Daoy (cell line): Measurements from ENCODE around the gene G6PC3. TPM values are rescaled to one million over a fixed set of nuclear protein-coding genes. Genes with fewer than 3 reads are reported as not detected.
"Not testable (repeated sequence)": the region's sequence is repeated elsewhere in the genome, so short reads cannot be mapped to it uniquely, and the experiment has no call there.

Experiments used
- DNase-seq: peaks from one replicate; pipeline ENCODE4 v3.0.0-alpha.2; 2015; ENCODE audit warnings: low read depth
- total RNA-seq: library from RNA; depleted of rRNA; stranded (reverse); fragments of >200 nt; shearing (Covaris generic); gene quantifications from 2 replicates; pipeline ENCODE4 v1.2.3, GENCODE V29; 2014

Gene G6PC3
- total RNA-seq, 1 experiment from 2014 or later = 22.6 TPM

GRCh38 chr17:44105941-44106340, 35.4 kb downstream of the G6PC3 start:
- no peak for DNase-seq

- DNase-seq = no peak
Observed at GRCh38 chr17:44106801-44107200, 36.3 kb downstream of the G6PC3 start.

- DNase-seq = peak; percentile 90
Observed at GRCh38 chr17:44108440-44109311, 38.1 kb downstream of the G6PC3 start.

- no peak for DNase-seq
Observed at GRCh38 chr17:44109312-44109630, 38.7 kb downstream of the G6PC3 start.

GRCh38 chr17:44110011-44110686, 39.6 kb downstream of the G6PC3 start:
- no peak for DNase-seq

- peak; percentile 82 for DNase-seq
Observed at GRCh38 chr17:44110823-44111633, 40.5 kb downstream of the G6PC3 start.

GRCh38 chr17:44111777-44112176, 41.2 kb downstream of the G6PC3 start:
- no peak for DNase-seq

GRCh38 chr17:44112284-44113280, 42.0 kb downstream of the G6PC3 start:
- DNase-seq = no peak

- DNase-seq = no peak
Observed at GRCh38 chr17:44113382-44113781, 42.8 kb downstream of the G6PC3 start.

GRCh38 chr17:44113868-44114840, 43.6 kb downstream of the G6PC3 start:
- no peak for DNase-seq

GRCh38 chr17:44115585-44116415, 45.3 kb downstream of the G6PC3 start:
- DNase-seq = peak; percentile 23

GRCh38 chr17:44117351-44117750, 46.8 kb downstream of the G6PC3 start:
- no peak for DNase-seq

GRCh38 chr17:44118427-44119050, 48.0 kb downstream of the G6PC3 start:
- no peak for DNase-seq

- DNase-seq = no peak
Observed at GRCh38 chr17:44119062-44119461, 48.5 kb downstream of the G6PC3 start.

- DNase-seq = no peak
Observed at GRCh38 chr17:44119798-44120197, 49.3 kb downstream of the G6PC3 start.

- DNase-seq = not testable (repeated sequence)
Observed at GRCh38 chr17:44120281-44120680, 49.7 kb downstream of the G6PC3 start.

GRCh38 chr17:44120851-44121605, 50.5 kb downstream of the G6PC3 start:
- DNase-seq = no peak
